NCI-H345 (cell line): ENCODE data around the gene SRD5A3.

Source experiments
- DNase-seq: peaks from one replicate; lab custom pipeline; 2025; lab: John Stamatoyannopoulos, UW

The SRD5A3 gene

GRCh38 chr4:55378617-55379467 lies 32.8 kb downstream of the SRD5A3 start:
- DNase-seq: no peak

GRCh38 chr4:55380576-55380975 lies 34.5 kb downstream of the SRD5A3 start:
- DNase-seq: no peak

GRCh38 chr4:55381502-55381901 lies 35.5 kb downstream of the SRD5A3 start:
- DNase-seq: no peak

- DNase-seq: no peak
Measured at GRCh38 chr4:55382488-55383003, 36.5 kb downstream of the SRD5A3 start.

GRCh38 chr4:55385201-55385649 lies 39.2 kb downstream of the SRD5A3 start:
- DNase-seq: no peak

- DNase-seq: no peak
Measured at GRCh38 chr4:55386073-55386472, 40.0 kb downstream of the SRD5A3 start.

- no peak for DNase-seq
Measured at GRCh38 chr4:55386840-55387239, 40.8 kb downstream of the SRD5A3 start.

- no peak for DNase-seq
Measured at GRCh38 chr4:55393461-55394320, 47.6 kb downstream of the SRD5A3 start.

- no peak for DNase-seq
Measured at GRCh38 chr4:55395218-55395528, 49.1 kb downstream of the SRD5A3 start.

GRCh38 chr4:55395529-55396307 lies 49.7 kb downstream of the SRD5A3 start, which contains the start of gene TMEM165:
TSS of gene TMEM165 (plus strand) at chr4:55395957. CDS start at chr4:55396190, 233 bp downstream.
- DNase-seq: peak; percentile 84

- peak; percentile 14 for DNase-seq
Measured at GRCh38 chr4:55396308-55397125, 50.5 kb downstream of the SRD5A3 start.

- DNase-seq: no peak
Measured at GRCh38 chr4:55397126-55397436, 51.0 kb downstream of the SRD5A3 start.

- DNase-seq: peak; percentile 26
Measured at GRCh38 chr4:55397520-55398321, 51.7 kb downstream of the SRD5A3 start.

- no peak for DNase-seq
Measured at GRCh38 chr4:55398461-55398860, 52.4 kb downstream of the SRD5A3 start.

GRCh38 chr4:55398966-55399365 lies 52.9 kb downstream of the SRD5A3 start:
- no peak for DNase-seq

GRCh38 chr4:55399581-55399980 lies 53.5 kb downstream of the SRD5A3 start:
- DNase-seq: no peak

GRCh38 chr4:55405073-55405472 lies 59.0 kb downstream of the SRD5A3 start:
- DNase-seq: no peak

GRCh38 chr4:55406545-55406944 lies 60.5 kb downstream of the SRD5A3 start:
- no peak for DNase-seq

GRCh38 chr4:55407119-55407518 lies 61.1 kb downstream of the SRD5A3 start:
- DNase-seq: no peak

- no peak for DNase-seq
Measured at GRCh38 chr4:55407764-55408163, 61.7 kb downstream of the SRD5A3 start.
